Upper lobe of left lung (tissue), 4 donors: ENCODE data around the gene CLDN6.

ENCODE experiments used
- CTCF ChIP-seq, 6 experiments: fragments of 450-650 bp in 4 of 6; fragments of 200-600 bp in 2 of 6; sonication (generic) in 2 of 6; IDR thresholded peaks; one replicate each; pipeline ENCODE4 v1.5.1; 2016 to 2019; ENCODE audit warnings: antibody characterized with exemption in 6 of 6
- EP300 ChIP-seq, 4 donors: sonication (generic); formaldehyde crosslinking; IDR thresholded peaks; one replicate each; pipeline ENCODE4 v1.5.1; 2017; ENCODE audit warnings: antibody characterized with exemption in 4 of 4, control low read depth in 2 of 4
- POLR2A ChIP-seq, 4 donors: fragments of 450-650 bp; IDR thresholded peaks; one replicate each; pipeline ENCODE4 v1.5.1; 2016 to 2017; ENCODE audit warnings: antibody characterized with exemption in 4 of 4, mild to moderate bottlenecking in 2 of 4
- POLR2AphosphoS5 ChIP-seq, 2 donors: sonication (generic); formaldehyde crosslinking; IDR thresholded peaks; one replicate each; pipeline ENCODE4 v1.5.1; 2017; ENCODE audit warnings: antibody characterized with exemption in 2 of 2

DNA sequence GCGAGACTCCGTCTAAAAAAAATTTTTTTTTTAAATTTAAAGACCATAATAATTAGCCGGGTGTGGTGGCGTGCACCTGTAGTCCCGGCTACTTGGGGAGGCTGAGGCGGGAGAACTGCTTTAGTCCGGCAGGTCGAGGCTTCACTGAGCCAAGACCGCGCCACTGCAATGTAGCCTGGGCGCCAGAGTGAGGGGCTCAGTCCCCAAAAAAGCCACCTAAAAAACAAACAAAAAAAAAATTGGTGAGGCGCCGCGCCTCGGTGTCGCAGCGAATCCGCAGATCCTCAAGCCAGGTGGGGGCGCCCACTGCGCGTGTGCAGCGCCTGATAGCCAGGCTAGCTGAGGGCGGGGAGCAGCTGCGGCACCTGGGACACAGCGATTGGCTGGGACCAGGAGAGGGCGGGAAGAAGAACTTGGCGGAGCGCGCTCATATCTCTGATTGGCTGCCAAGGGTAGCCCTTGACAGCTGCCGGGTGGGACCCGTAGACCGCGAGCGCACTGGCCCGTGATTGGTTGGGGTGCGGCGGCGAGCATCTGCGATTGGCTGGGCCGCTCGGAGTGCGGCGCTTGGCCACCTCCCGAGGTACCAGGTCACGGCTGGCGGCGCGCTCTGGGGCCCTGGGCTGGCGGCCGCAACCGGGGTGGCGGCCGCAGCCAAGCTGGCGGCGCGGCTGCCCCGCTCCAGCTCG lies 14.3 kb downstream of the CLDN6 start:
- TF ChIP-seq POLR2A (IDR thresholded peaks at IDR 0.05) (peak in 1 of 4 donors; percentile 72), CTCF (IDR thresholded peaks at IDR 0.05) (peak in 4 of 6 experiments; percentile 35 to 88 (median 53)), POLR2AphosphoS5 (IDR thresholded peaks at IDR 0.05) (peak in 1 of 2 donors; percentile 41), EP300 (IDR thresholded peaks at IDR 0.05) (no peak)
